Kidney (tissue), 14 donors: ENCODE results near the gene DENR. TPM values are rescaled to one million over a fixed set of nuclear protein-coding genes. Genes with fewer than 3 reads are reported as not detected.
A peak's percentile ranks its signal among the peaks of the same experiment; 100 is the strongest.

Experiments used
- DNase-seq, 5 donors: peaks; one replicate each; pipeline ENCODE4 v3.0.0-alpha.2; 2013 to 2020
- FAIRE-seq: peaks from 2 replicates; lab custom pipeline; 2012; peaks lifted over from hg19 to GRCh38; lab: Jason Lieb, UNC
- H3K27ac ChIP-seq, 2 donors: one replicate each; pipeline ENCODE4 v1.7.0; 2013; ENCODE audit warnings: low read depth in 2 of 2, low read length in 2 of 2, inconsistent platforms in 1 of 2
- H3K27me3 ChIP-seq: one replicate; pipeline ENCODE4 v1.7.1; 2013; ENCODE audit warnings: low read length, inconsistent platforms; ENCODE audit not compliant: control insufficient read depth, insufficient read depth
- H3K36me3 ChIP-seq, 3 donors: one replicate each; pipeline versions ENCODE4 v1.7.0 to v1.7.1; 2013; ENCODE audit warnings: low read length in 3 of 3, control low read depth in 1 of 3, inconsistent platforms in 1 of 3; ENCODE audit not compliant: insufficient read depth in 3 of 3, control insufficient read depth in 2 of 3
- H3K4me1 ChIP-seq, 3 donors: one replicate each; pipeline versions ENCODE4 v1.7.0 to v1.7.1; 2013; ENCODE audit warnings: low read length in 3 of 3, inconsistent platforms in 1 of 3, low read depth in 1 of 3; ENCODE audit not compliant: control insufficient read depth in 2 of 3, insufficient read depth in 2 of 3
- H3K4me3 ChIP-seq, 3 donors: one replicate each; pipeline versions ENCODE4 v1.7.0 to v1.8.1; 2013; ENCODE audit warnings: low read length in 3 of 3, control low read depth in 1 of 3, inconsistent platforms in 1 of 3
- H3K9ac ChIP-seq, 3 donors: one replicate each; pipeline versions ENCODE4 v1.7.0 to v1.7.1; 2013; ENCODE audit warnings: low read length in 3 of 3, control low read depth in 1 of 3, inconsistent platforms in 1 of 3
- H3K9me3 ChIP-seq, 3 donors: one replicate each; pipeline versions ENCODE4 v1.7.0 to v1.7.1; 2013; ENCODE audit warnings: low read length in 3 of 3, control low read depth in 1 of 3, inconsistent platforms in 1 of 3; ENCODE audit not compliant: control insufficient read depth in 2 of 3, insufficient read depth in 1 of 3
- CTCF ChIP-seq: IDR thresholded peaks from 3 replicates; pipeline ENCODE4 v1.5.1; 2012; ENCODE audit warnings: mild to moderate bottlenecking, moderate library complexity, borderline replicate concordance; ENCODE audit not compliant: insufficient read depth; ENCODE audit errors: extremely low read depth
- intact Hi-C: fragments of 100-400 bp; cut with DNase I; formaldehyde crosslinking; loops from one replicate; pipeline ENCODE4 v1.11.1; 2022
- polyA plus RNA-seq: library from polyadenylated mRNA; stranded (reverse); fragments of 350-450 nt; fragmentation: Illumina TruSeq; extraction: RNeasy Lipid Tissue Mini Kit (QIAGEN cat#74804); gene quantifications from one replicate; pipeline ENCODE4 v1.2.3, GENCODE V29; 2014; ENCODE audit warnings: low read depth, low replicate concordance; ENCODE audit not compliant: insufficient read depth
- total RNA-seq: library from RNA; stranded (reverse); fragmentation: NEBNext Ultra II Directional; extraction: Animal tissue kit (Norgen Biotek cat#: 25700); gene quantifications from one replicate; pipeline ENCODE4 v1.2.1, GENCODE V29; 2021
- donor health status: control.
- donor health status: control.
- donor health status: control.
- donor health status: control.
- donor health status: control.
- donor health status: DM: yes; HTN: yes; CAD: no.
- donor health status: Normal renal cell carcinoma (clear cell type).

DENR gene
- total and polyA plus RNA-seq, 2 donors from 2014 or later = 31.5 to 35.7 TPM

GRCh38 chr12:122793685-122794106 lies 41.1 kb downstream of the DENR start:
- Histone ChIP-seq H3K4me3 (peak overlapping the region in 1 of 3 donors; percentile 23), H3K27me3 (no peaks in the 10 kb centered on the region), H3K27ac (no peak overlapping the region), H3K4me1 (peaks cover 0 to 4% (median 0%) of the 10 kb centered on the region in 3 donors), H3K36me3 (no peaks in the 10 kb centered on the region), H3K9me3 (no peaks in the 10 kb centered on the region), H3K9ac (no peak overlapping the region)
- peak in 2 of 5 donors; percentile 55 to 68 for DNase-seq
- TF ChIP-seq CTCF = peak; percentile 65
- intact Hi-C loops = loop anchor here (10.0 kb wide), 1 partner anchor 161 kb away; no protein-coding TSS in a partner anchor
- no peak for FAIRE-seq

- intact Hi-C loops = loop anchor here (10.0 kb wide), 1 partner anchor 159 kb away; no protein-coding TSS in a partner anchor
- Histone ChIP-seq H3K9me3 (no peaks in the 10 kb centered on the region), H3K27ac (no peak overlapping the region), H3K27me3 (no peaks in the 10 kb centered on the region), H3K4me1 (peaks cover 0 to 4% (median 0%) of the 10 kb centered on the region in 3 donors), H3K9ac (no peak overlapping the region), H3K36me3 (no peaks in the 10 kb centered on the region), H3K4me3 (no peak overlapping the region)
- no peak for TF ChIP-seq CTCF
- FAIRE-seq (no peak), DNase-seq (peak in 2 of 5 donors; percentile 16 to 18)
Measured at GRCh38 chr12:122795807-122796206, 43.2 kb downstream of the DENR start.

DNA sequence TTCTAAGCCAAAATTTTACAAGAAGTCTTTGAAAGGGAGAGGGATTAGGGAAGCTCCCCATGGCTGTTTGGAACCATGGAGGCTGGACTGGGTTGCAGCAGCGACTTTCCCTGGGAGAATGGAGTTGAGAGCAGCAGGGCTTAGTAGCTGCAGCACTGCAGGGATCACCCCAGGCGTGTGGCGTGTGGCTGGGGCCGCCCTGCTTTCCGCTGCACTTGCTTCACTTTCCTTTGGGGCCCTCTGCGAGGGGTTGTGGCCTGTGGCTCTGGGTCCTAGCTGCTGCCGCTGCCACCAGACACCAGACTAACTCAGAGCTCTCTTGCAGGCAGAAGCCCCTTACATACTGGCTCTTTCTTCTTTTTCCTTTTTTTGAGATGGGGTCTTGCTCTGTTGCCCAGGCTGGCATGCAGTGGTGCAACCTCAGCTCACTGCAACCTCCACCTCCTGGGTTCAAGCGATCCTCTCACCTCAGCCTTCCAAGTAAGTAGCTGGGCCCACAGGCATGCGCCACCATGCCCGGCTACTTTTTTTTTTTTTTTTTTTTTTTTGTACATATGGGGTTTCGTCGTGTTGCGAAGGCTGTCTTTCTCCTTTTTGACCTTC lies 47.1 kb downstream of the DENR start:
- Histone ChIP-seq H3K4me3 (no peak overlapping the region), H3K36me3 (no peaks in the 10 kb centered on the region), H3K27me3 (no peaks in the 10 kb centered on the region), H3K9me3 (no peaks in the 10 kb centered on the region), H3K4me1 (no peaks in the 10 kb centered on the region), H3K27ac (no peak overlapping the region), H3K9ac (no peak overlapping the region)
- FAIRE-seq (no peak), DNase-seq (peak in 1 of 5 donors; percentile 14)
- TF ChIP-seq CTCF = no peak
- intact Hi-C loops = loop anchor here (10.0 kb wide), 1 partner anchor 155 kb away; no protein-coding TSS in a partner anchor
